MM.1S (cell line): Measurements from ENCODE around the gene BTBD16.

ENCODE experiments used
- DNase-seq: peaks from one replicate; pipeline ENCODE4 v3.0.0-alpha.2; 2015
- H2AFZ ChIP-seq: fragments of 300-600 bp; sonication (generic); 2 replicates; pipeline ENCODE4 v1.6.0; 2016; ENCODE audit warnings: antibody characterized with exemption, low read length
- H3F3A ChIP-seq: fragments of 300-600 bp; sonication (generic); 2 replicates; pipeline ENCODE4 v1.6.1; 2016; ENCODE audit warnings: mild to moderate bottlenecking, antibody characterized with exemption, low read length, moderate library complexity, mixed read lengths; ENCODE audit not compliant: insufficient read depth
- H3K27ac ChIP-seq: fragments of 300-600 bp; sonication (generic); 2 replicates; pipeline ENCODE4 v1.5.1; 2016; ENCODE audit warnings: mild to moderate bottlenecking, low read length
- H3K27me3 ChIP-seq: fragments of 300-600 bp; sonication (generic); replicated peaks from 2 replicates; pipeline ENCODE4 v1.6.0; 2016; ENCODE audit warnings: low read length; ENCODE audit not compliant: insufficient read depth
- H3K36me3 ChIP-seq: fragments of 300-600 bp; sonication (generic); replicated peaks from 2 replicates; pipeline ENCODE4 v1.6.1; 2016; ENCODE audit warnings: mild to moderate bottlenecking, low read length, mixed read lengths; ENCODE audit not compliant: insufficient read depth
- H3K4me1 ChIP-seq: fragments of 300-600 bp; sonication (generic); 2 replicates; pipeline ENCODE4 v1.6.1; 2016; ENCODE audit warnings: low read length, mixed read lengths
- H3K4me2 ChIP-seq: fragments of 300-600 bp; sonication (generic); 2 replicates; pipeline ENCODE4 v1.6.0; 2016; ENCODE audit warnings: low read depth, low read length
- H3K4me3 ChIP-seq: fragments of 300-600 bp; sonication (generic); 2 replicates; pipeline ENCODE4 v1.5.1; 2016; ENCODE audit warnings: low read length, mixed read lengths
- H3K79me2 ChIP-seq: fragments of 300-600 bp; sonication (generic); 2 replicates; pipeline ENCODE4 v1.6.1; 2016; ENCODE audit warnings: mixed run types, low read length, mixed read lengths
- H3K9ac ChIP-seq: fragments of 300-600 bp; sonication (generic); 2 replicates; pipeline ENCODE4 v1.6.1; 2016; ENCODE audit warnings: low read length, mixed read lengths
- H3K9me2 ChIP-seq: fragments of 300-600 bp; sonication (generic); replicated peaks from 2 replicates; pipeline ENCODE4 v1.6.1; 2016; ENCODE audit warnings: mild to moderate bottlenecking, low read length, mixed read lengths; ENCODE audit not compliant: insufficient read depth
- H3K9me3 ChIP-seq: fragments of 300-600 bp; sonication (generic); replicated peaks from 2 replicates; pipeline ENCODE4 v1.6.1; 2016; ENCODE audit warnings: mild to moderate bottlenecking, low read length, mixed read lengths; ENCODE audit not compliant: insufficient read depth
- H4K20me1 ChIP-seq: fragments of 300-600 bp; sonication (generic); 2 replicates; pipeline ENCODE4 v1.6.1; 2016; ENCODE audit warnings: mild to moderate bottlenecking, low read length, moderate library complexity, mixed read lengths; ENCODE audit not compliant: insufficient read depth
- EZH2 ChIP-seq: fragments of 300-600 bp; sonication (generic); optimal IDR thresholded peaks from 2 replicates; pipeline ENCODE3; 2017; ENCODE audit warnings: low read depth, mild to moderate bottlenecking, antibody characterized with exemption, low read length, mixed read lengths
- EZH2phosphoT487 ChIP-seq: fragments of 300-600 bp; sonication (generic); IDR thresholded peaks from 2 replicates; pipeline ENCODE4 v1.6.1; 2018; ENCODE audit warnings: antibody characterized with exemption, low read length
- TF ChIP-seq, protein P1 (sequence below): fragments of 300-600 bp; sonication (generic); IDR thresholded peaks from 2 replicates; pipeline ENCODE4 v1.5.1; 2016; ENCODE audit warnings: antibody characterized with exemption, low read length, mixed read lengths

Gene BTBD16

DNA sequence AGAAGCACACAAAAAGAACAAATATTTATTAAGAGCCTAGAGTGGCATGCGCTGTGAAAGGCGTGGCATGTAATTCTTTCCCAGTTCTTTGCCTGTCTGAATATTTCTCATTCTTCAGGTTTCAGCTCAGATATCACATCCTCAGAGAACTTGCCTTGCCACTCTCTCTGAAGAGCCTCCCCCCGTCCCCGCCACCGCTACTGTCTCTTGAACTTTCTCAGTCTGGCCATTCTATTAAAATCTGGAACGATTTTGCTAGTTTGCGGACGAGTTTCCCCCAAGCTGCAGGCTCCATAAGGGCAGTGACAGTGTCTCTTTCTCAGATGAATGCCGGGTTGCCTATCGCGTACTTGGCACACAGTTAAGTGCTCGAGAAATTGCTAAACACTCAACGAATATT is 102.6 kb downstream of the BTBD16 start:
- TF ChIP-seq EZH2 = no peak
- no peak for TF ChIP-seq EZH2phosphoT487
- TF ChIP-seq, protein P1, sequence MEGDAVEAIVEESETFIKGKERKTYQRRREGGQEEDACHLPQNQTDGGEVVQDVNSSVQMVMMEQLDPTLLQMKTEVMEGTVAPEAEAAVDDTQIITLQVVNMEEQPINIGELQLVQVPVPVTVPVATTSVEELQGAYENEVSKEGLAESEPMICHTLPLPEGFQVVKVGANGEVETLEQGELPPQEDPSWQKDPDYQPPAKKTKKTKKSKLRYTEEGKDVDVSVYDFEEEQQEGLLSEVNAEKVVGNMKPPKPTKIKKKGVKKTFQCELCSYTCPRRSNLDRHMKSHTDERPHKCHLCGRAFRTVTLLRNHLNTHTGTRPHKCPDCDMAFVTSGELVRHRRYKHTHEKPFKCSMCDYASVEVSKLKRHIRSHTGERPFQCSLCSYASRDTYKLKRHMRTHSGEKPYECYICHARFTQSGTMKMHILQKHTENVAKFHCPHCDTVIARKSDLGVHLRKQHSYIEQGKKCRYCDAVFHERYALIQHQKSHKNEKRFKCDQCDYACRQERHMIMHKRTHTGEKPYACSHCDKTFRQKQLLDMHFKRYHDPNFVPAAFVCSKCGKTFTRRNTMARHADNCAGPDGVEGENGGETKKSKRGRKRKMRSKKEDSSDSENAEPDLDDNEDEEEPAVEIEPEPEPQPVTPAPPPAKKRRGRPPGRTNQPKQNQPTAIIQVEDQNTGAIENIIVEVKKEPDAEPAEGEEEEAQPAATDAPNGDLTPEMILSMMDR = no peak
- H3K9me2 ChIP-seq = no peaks in the 10 kb centered on the region
- H3K36me3 ChIP-seq = no peaks in the 10 kb centered on the region
- no peak overlapping the region for H2AFZ ChIP-seq
- no peaks in the 10 kb centered on the region for H3K9me3 ChIP-seq
- H3K27ac ChIP-seq = no peak overlapping the region
- no peak for DNase-seq
- no peaks in the 10 kb centered on the region for H3K4me1 ChIP-seq
- peaks cover 84% of the 10 kb centered on the region for H3K27me3 ChIP-seq
- H3K4me3 ChIP-seq = no peak overlapping the region
- H4K20me1 ChIP-seq = no peaks in the 10 kb centered on the region
- H3K79me2 ChIP-seq = no peaks in the 10 kb centered on the region
- no peak overlapping the region for H3K9ac ChIP-seq
- peaks cover 11% of the 10 kb centered on the region; the same call in 1 of the 2 replicates for H3F3A ChIP-seq
- H3K4me2 ChIP-seq = no peak overlapping the region

GRCh38 chr10:122374237-122374858 is 103.3 kb downstream of the BTBD16 start, which contains the start of gene PLEKHA1:
Gene PLEKHA1 (plus strand): TSS chr10:122374708. CDS start chr10:122393201, 18,493 bp downstream.
- H3K9me2 ChIP-seq = no peaks in the 10 kb centered on the region
- peak within 1 kb of the TSS; percentile 55 for H3K4me2 ChIP-seq

GRCh38 chr10:122374859-122375678 is 104.0 kb downstream of the BTBD16 start:
- H3K4me1 ChIP-seq = no peaks in the 10 kb centered on the region
- peak overlapping the region; percentile 55 for H3K4me2 ChIP-seq
- H4K20me1 ChIP-seq = no peaks in the 10 kb centered on the region
- H2AFZ ChIP-seq = no peak overlapping the region
- H3K9ac ChIP-seq = no peak overlapping the region
- H3K36me3 ChIP-seq = no peaks in the 10 kb centered on the region
- H3K27me3 ChIP-seq = peaks cover 86% of the 10 kb centered on the region
- H3K79me2 ChIP-seq = no peaks in the 10 kb centered on the region
- TF ChIP-seq, protein P1 = no peak
- TF ChIP-seq EZH2phosphoT487 = peak; percentile 77; the same call in 1 of the 2 replicates
- DNase-seq = peak; percentile 92
- H3F3A ChIP-seq = peaks cover 11% of the 10 kb centered on the region; the same call in 1 of the 2 replicates
- peak overlapping the region; percentile 16; the same call in 1 of the 2 replicates for H3K27ac ChIP-seq
- H3K9me3 ChIP-seq = no peaks in the 10 kb centered on the region
- no peaks in the 10 kb centered on the region for H3K9me2 ChIP-seq
- H3K4me3 ChIP-seq = peak overlapping the region; percentile 25

More at GRCh38 chr10:122374237-122374858, 103.3 kb downstream of the BTBD16 start, which contains the start of gene PLEKHA1:
- peak; percentile 78 for DNase-seq
- H3K79me2 ChIP-seq = no peaks in the 10 kb centered on the region
- H3K4me1 ChIP-seq = no peaks in the 10 kb centered on the region
- H3K4me3 ChIP-seq = peak within 1 kb of the TSS; percentile 25
- peaks cover 84% of the 10 kb centered on the region for H3K27me3 ChIP-seq
- H4K20me1 ChIP-seq = no peaks in the 10 kb centered on the region
- H3F3A ChIP-seq = peaks cover 11% of the 10 kb centered on the region; the same call in 1 of the 2 replicates
- H3K9me3 ChIP-seq = no peaks in the 10 kb centered on the region
- H3K36me3 ChIP-seq = no peaks in the 10 kb centered on the region
- no peak within 1 kb of the TSS for H2AFZ ChIP-seq
- H3K27ac ChIP-seq = peak within 1 kb of the TSS; percentile 16; the same call in 1 of the 2 replicates
- no peak within 1 kb of the TSS for H3K9ac ChIP-seq
- TF ChIP-seq EZH2phosphoT487 = no peak
- no peak for TF ChIP-seq EZH2
- TF ChIP-seq, protein P1 = no peak
